Liver (tissue), 9 donors: ENCODE data around the gene SLC25A1. TPM values are rescaled to one million over a fixed set of nuclear protein-coding genes. Genes with fewer than 3 reads are reported as not detected.

Experiments
- DNase-seq: peaks from one replicate; pipeline ENCODE4 v3.0.0-alpha.2; 2017; ENCODE audit warnings: low spot score
- H3K27ac ChIP-seq, 2 donors: one replicate each; pipeline ENCODE4 v1.7.0; 2013; ENCODE audit warnings: inconsistent platforms in 2 of 2, low read length in 2 of 2, control low read depth in 1 of 2, low read depth in 1 of 2, mild to moderate bottlenecking in 1 of 2
- H3K27me3 ChIP-seq, 4 donors: one replicate each; pipeline versions ENCODE4 v1.6.1 to v1.7.0; 2013; ENCODE audit warnings: low read length in 3 of 4, inconsistent platforms in 1 of 4, mild to moderate bottlenecking in 1 of 4, moderate library complexity in 1 of 4; ENCODE audit not compliant: control insufficient read depth in 4 of 4, insufficient read depth in 4 of 4
- H3K36me3 ChIP-seq, 4 donors: one replicate each; pipeline versions ENCODE4 v1.6.1 to v1.7.0; 2013; ENCODE audit warnings: low read length in 3 of 4, mild to moderate bottlenecking in 3 of 4, low read depth in 1 of 4, moderate library complexity in 1 of 4; ENCODE audit not compliant: control insufficient read depth in 4 of 4, insufficient read depth in 3 of 4
- H3K4me1 ChIP-seq, 4 donors: one replicate each; pipeline versions ENCODE4 v1.6.1 to v1.7.0; 2013; ENCODE audit warnings: low read length in 3 of 4, mild to moderate bottlenecking in 3 of 4, moderate library complexity in 1 of 4; ENCODE audit not compliant: control insufficient read depth in 4 of 4, insufficient read depth in 4 of 4
- H3K4me3 ChIP-seq, 3 donors: one replicate each; pipeline versions ENCODE4 v1.6.1 to v1.7.0; 2013; ENCODE audit warnings: low read length in 3 of 3, control low read depth in 1 of 3, low read depth in 1 of 3, mild to moderate bottlenecking in 1 of 3
- H3K9ac ChIP-seq, 2 donors: one replicate each; pipeline ENCODE4 v1.7.0; 2013; ENCODE audit warnings: low read length in 2 of 2, mild to moderate bottlenecking in 2 of 2, moderate library complexity in 2 of 2, control low read depth in 1 of 2, low read depth in 1 of 2
- H3K9me3 ChIP-seq, 4 donors: one replicate each; pipeline versions ENCODE4 v1.6.1 to v1.7.0; 2013; ENCODE audit warnings: low read length in 3 of 4; ENCODE audit not compliant: control insufficient read depth in 4 of 4
- EGR1 ChIP-seq, 2 donors: IDR thresholded peaks; 2 replicates each; pipeline ENCODE4 v1.6.1; 2016 to 2018; ENCODE audit warnings: antibody characterized with exemption in 2 of 2, low read depth in 2 of 2
- FOXA1 ChIP-seq: IDR thresholded peaks from 2 replicates; pipeline ENCODE4 v1.6.1; 2016; ENCODE audit warnings: antibody characterized with exemption
- GABPA ChIP-seq, 2 donors: IDR thresholded peaks in 1 of 2; conservative IDR thresholded peaks in 1 of 2; 2 replicates each; pipeline ENCODE4 v1.6.1; 2016; ENCODE audit warnings: antibody characterized with exemption in 2 of 2, mild to moderate bottlenecking in 1 of 2, moderate library complexity in 1 of 2
- HNF4A ChIP-seq, 2 donors: conservative IDR thresholded peaks; 2 replicates each; pipeline ENCODE4 v1.6.1; 2016; ENCODE audit warnings: antibody characterized with exemption in 2 of 2, mild to moderate bottlenecking in 2 of 2
- HNF4G ChIP-seq: IDR thresholded peaks from 2 replicates; pipeline ENCODE4 v1.6.1; 2016; ENCODE audit warnings: antibody characterized with exemption
- JUND ChIP-seq, 2 donors: IDR thresholded peaks; 2 replicates each; pipeline ENCODE4 v1.6.1; 2016; ENCODE audit warnings: antibody characterized with exemption in 2 of 2
- RAD21 ChIP-seq, 2 donors: IDR thresholded peaks; 2 replicates each; pipeline ENCODE4 v1.6.1; 2016; ENCODE audit warnings: antibody characterized with exemption in 2 of 2, mild to moderate bottlenecking in 2 of 2
- RXRA ChIP-seq, 2 donors: IDR thresholded peaks; 2 replicates each; pipeline ENCODE4 v1.6.1; 2017 to 2018; ENCODE audit warnings: antibody characterized with exemption in 2 of 2, mild to moderate bottlenecking in 1 of 2
- SP1 ChIP-seq: IDR thresholded peaks from 2 replicates; pipeline ENCODE4 v1.6.1; 2018; ENCODE audit warnings: antibody characterized with exemption, mild to moderate bottlenecking
- YY1 ChIP-seq: IDR thresholded peaks from 2 replicates; pipeline ENCODE4 v1.6.1; 2016; ENCODE audit warnings: antibody characterized with exemption, mild to moderate bottlenecking
- WGBS: extraction: QIAGEN DNeasy Blood & Tissue Kit; methylation state at CpG from one replicate; pipeline ENCODE4 v1.1.7; 2013; 5-methylcytosine and 5-hydroxymethylcytosine counted together
- polyA plus RNA-seq, 2 donors: library from polyadenylated mRNA; stranded (reverse) in 1 of 2; unstranded in 1 of 2; fragments of 200-250 nt in 1 of 2; fragments of >200 nt in 1 of 2; fragmentation: Nextera tagmentation in 1 of 2; extraction: Ambion mirVana in 1 of 2; gene quantifications; one replicate each; pipeline versions ENCODE4 v1.2.1 to v1.2.3, GENCODE V29; 2013 to 2015
- total RNA-seq, 2 donors: library from RNA; depleted of rRNA; stranded (reverse); fragments of >200 nt; gene quantifications; one replicate each; pipeline ENCODE4 v1.2.3, GENCODE V29; 2014
- TF ChIP-seq, protein P1 (sequence below): IDR thresholded peaks from 2 replicates; pipeline ENCODE4 v1.6.1; 2016; ENCODE audit warnings: antibody characterized with exemption, mild to moderate bottlenecking
- TF ChIP-seq, protein P2 (sequence below): IDR thresholded peaks from 2 replicates; pipeline ENCODE4 v1.6.1; 2016; ENCODE audit warnings: antibody characterized with exemption
- TF ChIP-seq, protein P3 (sequence below): fragments of 150-350 bp; IDR thresholded peaks from 2 replicates; pipeline ENCODE4 v1.5.1; 2017; ENCODE audit warnings: improper control_type of control experiment, low read depth, low read length; ENCODE audit not compliant: missing input control
- TF ChIP-seq, protein P4 (sequence below): IDR thresholded peaks from 2 replicates; pipeline ENCODE4 v1.6.1; 2016; ENCODE audit warnings: antibody characterized with exemption
- donor health status: healthy.
- donor health status: healthy.
- donor health status: healthy.
- donor health status: healthy.
- donor health status: healthy.

The SLC25A1 gene
- total and polyA plus RNA-seq, 4 donors = 59.5 to 78.3 (median 73.9) TPM

GRCh38 chr22:19223110-19223509, 44.6 kb upstream of the SLC25A1 start:
- no peak for DNase-seq
- TF ChIP-seq, protein P1, sequence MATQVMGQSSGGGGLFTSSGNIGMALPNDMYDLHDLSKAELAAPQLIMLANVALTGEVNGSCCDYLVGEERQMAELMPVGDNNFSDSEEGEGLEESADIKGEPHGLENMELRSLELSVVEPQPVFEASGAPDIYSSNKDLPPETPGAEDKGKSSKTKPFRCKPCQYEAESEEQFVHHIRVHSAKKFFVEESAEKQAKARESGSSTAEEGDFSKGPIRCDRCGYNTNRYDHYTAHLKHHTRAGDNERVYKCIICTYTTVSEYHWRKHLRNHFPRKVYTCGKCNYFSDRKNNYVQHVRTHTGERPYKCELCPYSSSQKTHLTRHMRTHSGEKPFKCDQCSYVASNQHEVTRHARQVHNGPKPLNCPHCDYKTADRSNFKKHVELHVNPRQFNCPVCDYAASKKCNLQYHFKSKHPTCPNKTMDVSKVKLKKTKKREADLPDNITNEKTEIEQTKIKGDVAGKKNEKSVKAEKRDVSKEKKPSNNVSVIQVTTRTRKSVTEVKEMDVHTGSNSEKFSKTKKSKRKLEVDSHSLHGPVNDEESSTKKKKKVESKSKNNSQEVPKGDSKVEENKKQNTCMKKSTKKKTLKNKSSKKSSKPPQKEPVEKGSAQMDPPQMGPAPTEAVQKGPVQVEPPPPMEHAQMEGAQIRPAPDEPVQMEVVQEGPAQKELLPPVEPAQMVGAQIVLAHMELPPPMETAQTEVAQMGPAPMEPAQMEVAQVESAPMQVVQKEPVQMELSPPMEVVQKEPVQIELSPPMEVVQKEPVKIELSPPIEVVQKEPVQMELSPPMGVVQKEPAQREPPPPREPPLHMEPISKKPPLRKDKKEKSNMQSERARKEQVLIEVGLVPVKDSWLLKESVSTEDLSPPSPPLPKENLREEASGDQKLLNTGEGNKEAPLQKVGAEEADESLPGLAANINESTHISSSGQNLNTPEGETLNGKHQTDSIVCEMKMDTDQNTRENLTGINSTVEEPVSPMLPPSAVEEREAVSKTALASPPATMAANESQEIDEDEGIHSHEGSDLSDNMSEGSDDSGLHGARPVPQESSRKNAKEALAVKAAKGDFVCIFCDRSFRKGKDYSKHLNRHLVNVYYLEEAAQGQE = no peak
- no peak for TF ChIP-seq RXRA (IDR thresholded peaks at IDR 0.05)
- TF ChIP-seq FOXA1 = no peak
- no peak for TF ChIP-seq RAD21 (IDR thresholded peaks at IDR 0.05)
- no peak for TF ChIP-seq GABPA (IDR thresholded peaks at IDR 0.05 in 1 of 2, conservative IDR thresholded peaks at IDR 0.05 in 1 of 2)
- TF ChIP-seq, protein P2, sequence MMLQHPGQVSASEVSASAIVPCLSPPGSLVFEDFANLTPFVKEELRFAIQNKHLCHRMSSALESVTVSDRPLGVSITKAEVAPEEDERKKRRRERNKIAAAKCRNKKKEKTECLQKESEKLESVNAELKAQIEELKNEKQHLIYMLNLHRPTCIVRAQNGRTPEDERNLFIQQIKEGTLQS = no peak
- no peak for TF ChIP-seq HNF4G
- WGBS = 94% methylated on average over 9 of the region's 9 CpGs
- Histone ChIP-seq H3K36me3 (peaks cover 0 to 25% (median 13%) of the 10 kb centered on the region in 4 donors), H3K4me3 (no peak overlapping the region), H3K27me3 (no peaks in the 10 kb centered on the region), H3K27ac (no peak overlapping the region), H3K9me3 (no peaks in the 10 kb centered on the region), H3K9ac (no peak overlapping the region), H3K4me1 (peaks cover 0 to 5% (median 0%) of the 10 kb centered on the region in 4 donors)

DNA sequence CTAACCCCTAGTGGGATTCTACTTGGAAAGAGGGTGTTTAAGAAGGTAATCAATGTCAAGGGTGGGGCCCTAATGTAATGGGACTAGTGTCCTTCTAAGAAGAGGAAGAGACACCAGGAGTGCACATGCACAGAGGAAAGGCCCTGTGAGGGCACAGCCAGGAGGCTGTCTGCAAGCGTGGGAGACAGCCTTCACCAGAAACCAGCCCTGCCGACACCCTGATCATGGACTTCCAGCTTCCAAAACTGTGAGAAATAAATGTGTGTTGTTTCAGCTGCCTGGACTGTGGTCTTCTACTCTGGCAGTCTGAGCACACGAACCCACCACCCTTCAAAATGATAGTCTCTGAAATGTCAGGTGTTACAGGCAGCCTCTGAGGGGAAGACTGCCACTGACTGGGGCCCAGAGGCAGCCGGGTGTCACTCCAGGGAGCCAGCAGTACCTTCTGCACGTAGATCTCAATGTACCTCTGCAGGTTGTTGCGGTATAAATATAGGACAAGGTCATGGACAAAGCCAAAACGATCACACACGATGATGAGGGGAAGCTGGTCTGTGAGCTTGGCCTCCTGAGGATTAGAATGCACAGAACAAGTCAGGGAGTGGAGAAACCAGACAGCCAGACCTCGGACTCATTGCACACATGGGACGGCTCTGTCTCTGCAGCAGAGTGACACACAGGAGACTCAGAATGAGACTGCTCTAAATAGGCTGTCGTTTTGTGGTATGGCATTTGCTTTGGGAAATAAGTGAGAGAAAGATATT, 43.9 kb upstream of the SLC25A1 start:
- no peak overlapping the region for H3K9ac ChIP-seq
- H3K36me3 ChIP-seq = peaks cover 0 to 25% (median 13%) of the 10 kb centered on the region in 4 donors
- no peaks in the 10 kb centered on the region for H3K27me3 ChIP-seq
- no peaks in the 10 kb centered on the region for H3K9me3 ChIP-seq
- TF ChIP-seq EGR1 (IDR thresholded peaks at IDR 0.05; ENCODE audit: low read depth in 2 of 2) (no peak), GABPA (IDR thresholded peaks at IDR 0.05 in 1 of 2, conservative IDR thresholded peaks at IDR 0.05 in 1 of 2) (no peak), HNF4A (conservative IDR thresholded peaks at IDR 0.05) (no peak), JUND (IDR thresholded peaks at IDR 0.05) (no peak), HNF4G (no peak), RAD21 (IDR thresholded peaks at IDR 0.05) (no peak), YY1 (no peak), SP1 (no peak)
- TF ChIP-seq, protein P3, sequence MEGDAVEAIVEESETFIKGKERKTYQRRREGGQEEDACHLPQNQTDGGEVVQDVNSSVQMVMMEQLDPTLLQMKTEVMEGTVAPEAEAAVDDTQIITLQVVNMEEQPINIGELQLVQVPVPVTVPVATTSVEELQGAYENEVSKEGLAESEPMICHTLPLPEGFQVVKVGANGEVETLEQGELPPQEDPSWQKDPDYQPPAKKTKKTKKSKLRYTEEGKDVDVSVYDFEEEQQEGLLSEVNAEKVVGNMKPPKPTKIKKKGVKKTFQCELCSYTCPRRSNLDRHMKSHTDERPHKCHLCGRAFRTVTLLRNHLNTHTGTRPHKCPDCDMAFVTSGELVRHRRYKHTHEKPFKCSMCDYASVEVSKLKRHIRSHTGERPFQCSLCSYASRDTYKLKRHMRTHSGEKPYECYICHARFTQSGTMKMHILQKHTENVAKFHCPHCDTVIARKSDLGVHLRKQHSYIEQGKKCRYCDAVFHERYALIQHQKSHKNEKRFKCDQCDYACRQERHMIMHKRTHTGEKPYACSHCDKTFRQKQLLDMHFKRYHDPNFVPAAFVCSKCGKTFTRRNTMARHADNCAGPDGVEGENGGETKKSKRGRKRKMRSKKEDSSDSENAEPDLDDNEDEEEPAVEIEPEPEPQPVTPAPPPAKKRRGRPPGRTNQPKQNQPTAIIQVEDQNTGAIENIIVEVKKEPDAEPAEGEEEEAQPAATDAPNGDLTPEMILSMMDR = no peak
- TF ChIP-seq, protein P4, sequence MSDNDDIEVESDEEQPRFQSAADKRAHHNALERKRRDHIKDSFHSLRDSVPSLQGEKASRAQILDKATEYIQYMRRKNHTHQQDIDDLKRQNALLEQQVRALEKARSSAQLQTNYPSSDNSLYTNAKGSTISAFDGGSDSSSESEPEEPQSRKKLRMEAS = no peak
- TF ChIP-seq, protein P2 = no peak
- DNase-seq = no peak
- WGBS = 95% methylated on average over 11 of the region's 11 CpGs
- peaks cover 0 to 5% (median 4%) of the 10 kb centered on the region in 4 donors for H3K4me1 ChIP-seq
- no peak overlapping the region for H3K27ac ChIP-seq
- no peak overlapping the region for H3K4me3 ChIP-seq
